ENCODE data around the gene AURKA. TPM values are rescaled to one million over a fixed set of nuclear protein-coding genes. Genes with fewer than 3 reads are reported as not detected.

AURKA gene
- polyA plus RNA-seq, 1 of the 3 experiments (the other 2 are of a cell fraction) = 24.6 TPM

DNA sequence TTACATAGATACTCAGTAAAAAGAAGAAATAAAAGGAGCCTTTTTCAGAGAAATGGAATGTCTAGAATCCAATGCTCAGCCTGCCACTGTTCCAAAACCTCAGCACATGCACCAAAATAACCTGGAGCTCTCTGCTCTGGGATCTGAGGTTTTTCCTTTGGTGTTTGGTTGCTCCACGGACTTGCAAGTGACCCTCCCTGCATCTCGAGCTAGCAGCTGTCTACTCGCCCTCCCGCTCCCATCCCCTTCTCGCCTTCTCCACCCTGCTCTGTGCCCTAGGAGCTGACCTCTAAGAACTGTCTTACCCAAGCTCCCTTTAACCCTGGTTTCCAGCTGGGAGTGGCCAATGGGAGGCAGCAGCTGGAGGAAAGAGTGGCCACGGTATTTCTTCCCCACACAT, 68.4 kb downstream of the AURKA start:
- Histone ChIP-seq H3K36me3 (replicated peaks in 1 of 2; ENCODE audit: control insufficient read depth in 1 of 2, insufficient read depth in 2 of 2, low read length in 1 of 2) (no peaks in the 10 kb centered on the region), H3F3A (replicated peaks; ENCODE audit: insufficient read depth) (no peaks in the 10 kb centered on the region), H3K4me1 (ENCODE audit: control insufficient read depth in 1 of 2, insufficient read depth in 2 of 2, low read depth in 1 of 2, low read length in 1 of 2) (no peaks in the 10 kb centered on the region; a peak in 1 of 4 replicates), H3K9me2 (no peaks in the 10 kb centered on the region), H3K9me3 (no peaks in the 10 kb centered on the region), H3K4me2 (no peak overlapping the region), H3K27ac (ENCODE audit: low read depth in 2 of 2, low read length in 1 of 2) (no peak overlapping the region), H3K79me2 (ENCODE audit: insufficient read depth) (no peaks in the 10 kb centered on the region), H2AFZ (ENCODE audit: low read depth) (no peak overlapping the region), H3K4me3 (ENCODE audit: low read depth in 2 of 2, low read length in 1 of 2) (no peak overlapping the region), H3K27me3 (ENCODE audit: insufficient read depth) (no peaks in the 10 kb centered on the region), H3K9ac (no peak overlapping the region), H4K20me1 (ENCODE audit: insufficient read depth) (no peaks in the 10 kb centered on the region)
- DNase-seq = no peak
- CTCF ChIA-PET = no interaction called here
- 16% methylated on average over 6 of the region's 6 CpGs for WGBS (ENCODE audit: low lambda C conversion rate)
- POLR2A ChIA-PET = interaction anchor here (0.6 kb wide), 1 partner anchor 191 kb away, joined by 3 read pairs; no protein-coding TSS in a partner anchor
- TF ChIP-seq, protein P1, sequence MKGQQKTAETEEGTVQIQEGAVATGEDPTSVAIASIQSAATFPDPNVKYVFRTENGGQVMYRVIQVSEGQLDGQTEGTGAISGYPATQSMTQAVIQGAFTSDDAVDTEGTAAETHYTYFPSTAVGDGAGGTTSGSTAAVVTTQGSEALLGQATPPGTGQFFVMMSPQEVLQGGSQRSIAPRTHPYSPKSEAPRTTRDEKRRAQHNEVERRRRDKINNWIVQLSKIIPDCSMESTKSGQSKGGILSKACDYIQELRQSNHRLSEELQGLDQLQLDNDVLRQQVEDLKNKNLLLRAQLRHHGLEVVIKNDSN (IDR thresholded peaks at IDR 0.05; ENCODE audit: borderline replicate concordance, low read depth) = no peak
- no peak for TF ChIP-seq NFIC (IDR thresholded peaks at IDR 0.05; ENCODE audit: borderline replicate concordance)
- no peak for TF ChIP-seq YY1 (IDR thresholded peaks at IDR 0.05; ENCODE audit: low read depth)
- no peak for TF ChIP-seq JUND (IDR thresholded peaks at IDR 0.05)
- no peak for TF ChIP-seq EP300 (IDR thresholded peaks at IDR 0.05; ENCODE audit: borderline replicate concordance in 1 of 2, low read depth in 1 of 2, low read length in 1 of 2)
- TF ChIP-seq SMC3 (IDR thresholded peaks at IDR 0.05; ENCODE audit: low read depth, low read length) = no peak
- no peak for TF ChIP-seq FOXM1 (IDR thresholded peaks at IDR 0.05; ENCODE audit: low read depth)
- no peak for TF ChIP-seq MEF2A (IDR thresholded peaks at IDR 0.05; ENCODE audit: borderline replicate concordance, low read depth)
- TF ChIP-seq NRF1 (IDR thresholded peaks at IDR 0.05; ENCODE audit: low read depth, low read length) = no peak

DNA sequence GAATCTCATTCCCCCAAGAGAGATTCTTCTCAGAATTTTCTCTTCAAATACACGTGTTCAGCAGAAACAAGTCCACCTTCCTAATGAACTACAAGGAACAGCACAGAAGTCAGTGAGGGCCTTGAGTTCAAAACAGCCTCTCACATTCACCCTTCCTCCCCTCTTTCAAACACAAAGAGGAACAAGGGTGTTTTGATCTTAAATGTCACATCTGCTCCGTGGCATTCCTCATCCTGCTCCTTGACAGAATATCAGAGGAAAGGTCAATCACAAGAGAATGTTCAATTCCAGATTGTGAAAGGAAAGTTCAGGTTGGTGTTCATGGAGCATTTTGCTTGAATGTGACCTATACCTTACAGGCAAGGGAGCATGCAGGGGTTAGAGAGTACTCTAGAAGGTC, 68.8 kb downstream of the AURKA start:
- no peaks in the 10 kb centered on the region for H3F3A ChIP-seq (replicated peaks; ENCODE audit: insufficient read depth)
- no peaks in the 10 kb centered on the region for H3K27me3 ChIP-seq (ENCODE audit: insufficient read depth)
- CTCF ChIA-PET = no interaction called here
- no peaks in the 10 kb centered on the region; a peak in 1 of 4 replicates for H3K4me1 ChIP-seq (ENCODE audit: control insufficient read depth in 1 of 2, insufficient read depth in 2 of 2, low read depth in 1 of 2, low read length in 1 of 2)
- 0% methylated on average over 2 of the region's 2 CpGs for WGBS (ENCODE audit: low lambda C conversion rate)
- no peak overlapping the region for H3K4me3 ChIP-seq (ENCODE audit: low read depth in 2 of 2, low read length in 1 of 2)
- no peaks in the 10 kb centered on the region for H4K20me1 ChIP-seq (ENCODE audit: insufficient read depth)
- H3K9me3 ChIP-seq = no peaks in the 10 kb centered on the region
- H3K9ac ChIP-seq = no peak overlapping the region
- no peak for DNase-seq
- H3K36me3 ChIP-seq (replicated peaks in 1 of 2; ENCODE audit: control insufficient read depth in 1 of 2, insufficient read depth in 2 of 2, low read length in 1 of 2) = no peaks in the 10 kb centered on the region
- POLR2A ChIA-PET = no interaction called here
- H2AFZ ChIP-seq (ENCODE audit: low read depth) = no peak overlapping the region
- no peaks in the 10 kb centered on the region for H3K9me2 ChIP-seq
- H3K4me2 ChIP-seq = no peak overlapping the region
- H3K27ac ChIP-seq (ENCODE audit: low read depth in 2 of 2, low read length in 1 of 2) = no peak overlapping the region
- TF ChIP-seq FOSL2 (IDR thresholded peaks at IDR 0.05; ENCODE audit: borderline replicate concordance, low read depth) = no peak
- TF ChIP-seq CHD2 (IDR thresholded peaks at IDR 0.05; ENCODE audit: low read length, partially characterized antibody) = no peak
- no peak for TF ChIP-seq RXRA (IDR thresholded peaks at IDR 0.05; ENCODE audit: borderline replicate concordance, low read depth)
- TF ChIP-seq, protein P2, sequence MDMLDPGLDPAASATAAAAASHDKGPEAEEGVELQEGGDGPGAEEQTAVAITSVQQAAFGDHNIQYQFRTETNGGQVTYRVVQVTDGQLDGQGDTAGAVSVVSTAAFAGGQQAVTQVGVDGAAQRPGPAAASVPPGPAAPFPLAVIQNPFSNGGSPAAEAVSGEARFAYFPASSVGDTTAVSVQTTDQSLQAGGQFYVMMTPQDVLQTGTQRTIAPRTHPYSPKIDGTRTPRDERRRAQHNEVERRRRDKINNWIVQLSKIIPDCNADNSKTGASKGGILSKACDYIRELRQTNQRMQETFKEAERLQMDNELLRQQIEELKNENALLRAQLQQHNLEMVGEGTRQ (IDR thresholded peaks at IDR 0.05; ENCODE audit: borderline replicate concordance, low read depth, low read length) = no peak
- TF ChIP-seq GABPA (IDR thresholded peaks at IDR 0.05; ENCODE audit: low read depth) = no peak
- TF ChIP-seq, protein P3, sequence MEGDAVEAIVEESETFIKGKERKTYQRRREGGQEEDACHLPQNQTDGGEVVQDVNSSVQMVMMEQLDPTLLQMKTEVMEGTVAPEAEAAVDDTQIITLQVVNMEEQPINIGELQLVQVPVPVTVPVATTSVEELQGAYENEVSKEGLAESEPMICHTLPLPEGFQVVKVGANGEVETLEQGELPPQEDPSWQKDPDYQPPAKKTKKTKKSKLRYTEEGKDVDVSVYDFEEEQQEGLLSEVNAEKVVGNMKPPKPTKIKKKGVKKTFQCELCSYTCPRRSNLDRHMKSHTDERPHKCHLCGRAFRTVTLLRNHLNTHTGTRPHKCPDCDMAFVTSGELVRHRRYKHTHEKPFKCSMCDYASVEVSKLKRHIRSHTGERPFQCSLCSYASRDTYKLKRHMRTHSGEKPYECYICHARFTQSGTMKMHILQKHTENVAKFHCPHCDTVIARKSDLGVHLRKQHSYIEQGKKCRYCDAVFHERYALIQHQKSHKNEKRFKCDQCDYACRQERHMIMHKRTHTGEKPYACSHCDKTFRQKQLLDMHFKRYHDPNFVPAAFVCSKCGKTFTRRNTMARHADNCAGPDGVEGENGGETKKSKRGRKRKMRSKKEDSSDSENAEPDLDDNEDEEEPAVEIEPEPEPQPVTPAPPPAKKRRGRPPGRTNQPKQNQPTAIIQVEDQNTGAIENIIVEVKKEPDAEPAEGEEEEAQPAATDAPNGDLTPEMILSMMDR (IDR thresholded peaks at IDR 0.05) = no peak
- TF ChIP-seq NRF1 (IDR thresholded peaks at IDR 0.05; ENCODE audit: low read depth, low read length) = no peak
- TF ChIP-seq NFIC (IDR thresholded peaks at IDR 0.05; ENCODE audit: borderline replicate concordance) = no peak
- TF ChIP-seq TCF12 (IDR thresholded peaks at IDR 0.05) = no peak
- TF ChIP-seq GATA2 (CRISPR knock-in tag; IDR thresholded peaks at IDR 0.05) = no peak
- no peak for TF ChIP-seq RCOR1 (IDR thresholded peaks at IDR 0.05; ENCODE audit: low read length)
- TF ChIP-seq RAD21 (IDR thresholded peaks at IDR 0.05; ENCODE audit: low read length) = no peak
- TF ChIP-seq, protein P4, sequence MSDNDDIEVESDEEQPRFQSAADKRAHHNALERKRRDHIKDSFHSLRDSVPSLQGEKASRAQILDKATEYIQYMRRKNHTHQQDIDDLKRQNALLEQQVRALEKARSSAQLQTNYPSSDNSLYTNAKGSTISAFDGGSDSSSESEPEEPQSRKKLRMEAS (IDR thresholded peaks at IDR 0.05; ENCODE audit: low read depth) = no peak
- TF ChIP-seq, protein P1 (IDR thresholded peaks at IDR 0.05; ENCODE audit: borderline replicate concordance, low read depth) = no peak
- TF ChIP-seq, protein P5, sequence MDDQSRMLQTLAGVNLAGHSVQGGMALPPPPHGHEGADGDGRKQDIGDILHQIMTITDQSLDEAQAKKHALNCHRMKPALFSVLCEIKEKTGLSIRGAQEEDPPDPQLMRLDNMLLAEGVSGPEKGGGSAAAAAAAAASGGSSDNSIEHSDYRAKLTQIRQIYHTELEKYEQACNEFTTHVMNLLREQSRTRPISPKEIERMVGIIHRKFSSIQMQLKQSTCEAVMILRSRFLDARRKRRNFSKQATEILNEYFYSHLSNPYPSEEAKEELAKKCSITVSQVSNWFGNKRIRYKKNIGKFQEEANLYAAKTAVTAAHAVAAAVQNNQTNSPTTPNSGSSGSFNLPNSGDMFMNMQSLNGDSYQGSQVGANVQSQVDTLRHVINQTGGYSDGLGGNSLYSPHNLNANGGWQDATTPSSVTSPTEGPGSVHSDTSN (IDR thresholded peaks at IDR 0.05) = no peak
- TF ChIP-seq FOXJ3 (CRISPR knock-in tag; IDR thresholded peaks at IDR 0.05) = no peak
- TF ChIP-seq, protein P6, sequence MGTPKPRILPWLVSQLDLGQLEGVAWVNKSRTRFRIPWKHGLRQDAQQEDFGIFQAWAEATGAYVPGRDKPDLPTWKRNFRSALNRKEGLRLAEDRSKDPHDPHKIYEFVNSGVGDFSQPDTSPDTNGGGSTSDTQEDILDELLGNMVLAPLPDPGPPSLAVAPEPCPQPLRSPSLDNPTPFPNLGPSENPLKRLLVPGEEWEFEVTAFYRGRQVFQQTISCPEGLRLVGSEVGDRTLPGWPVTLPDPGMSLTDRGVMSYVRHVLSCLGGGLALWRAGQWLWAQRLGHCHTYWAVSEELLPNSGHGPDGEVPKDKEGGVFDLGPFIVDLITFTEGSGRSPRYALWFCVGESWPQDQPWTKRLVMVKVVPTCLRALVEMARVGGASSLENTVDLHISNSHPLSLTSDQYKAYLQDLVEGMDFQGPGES (IDR thresholded peaks at IDR 0.05; ENCODE audit: low read depth, low read length) = no peak
- TF ChIP-seq RFX5 (IDR thresholded peaks at IDR 0.05; ENCODE audit: low read length) = no peak
- H3K79me2 ChIP-seq (ENCODE audit: insufficient read depth) = no peaks in the 10 kb centered on the region

Data from SK-N-SH (cell line).